Muscle layer of duodenum (tissue), 2 donors: ENCODE measurements around the gene XRCC1.
"Not testable (repeated sequence)": the region's sequence is repeated elsewhere in the genome, so short reads cannot be mapped to it uniquely, and the experiment has no call there.

Experiments
- H3K27ac ChIP-seq: one replicate; pipeline ENCODE4 v1.7.0; 2013; ENCODE audit warnings: mild to moderate bottlenecking, low read length
- H3K27me3 ChIP-seq: one replicate; pipeline ENCODE4 v1.7.0; 2013; ENCODE audit warnings: low read depth, mild to moderate bottlenecking, control low read depth, low read length
- H3K36me3 ChIP-seq, 2 donors: one replicate each; pipeline ENCODE4 v1.7.0; 2013; ENCODE audit warnings: low read length in 2 of 2, control low read depth in 1 of 2, mild to moderate bottlenecking in 1 of 2; ENCODE audit not compliant: insufficient read depth in 2 of 2, control insufficient read depth in 1 of 2
- H3K4me1 ChIP-seq, 2 donors: one replicate each; pipeline ENCODE4 v1.7.0; 2013; ENCODE audit warnings: low read length in 2 of 2, mild to moderate bottlenecking in 2 of 2, control low read depth in 1 of 2, moderate library complexity in 1 of 2; ENCODE audit not compliant: insufficient read depth in 2 of 2, control insufficient read depth in 1 of 2
- H3K4me3 ChIP-seq, 2 donors: one replicate each; pipeline ENCODE4 v1.7.0; 2013; ENCODE audit warnings: low read length in 2 of 2, low read depth in 1 of 2, mild to moderate bottlenecking in 1 of 2
- H3K9me3 ChIP-seq, 2 donors: one replicate each; pipeline ENCODE4 v1.7.0; 2013; ENCODE audit warnings: low read length in 2 of 2, control low read depth in 1 of 2, mild to moderate bottlenecking in 1 of 2; ENCODE audit not compliant: control insufficient read depth in 1 of 2
- donor health status: healthy.

The XRCC1 gene

GRCh38 chr19:43589678-43590077 lies 14.4 kb upstream of the XRCC1 start:
- Histone ChIP-seq H3K27me3 (no peaks in the 10 kb centered on the region), H3K36me3 (peaks cover 4 to 61% of the 10 kb centered on the region in 2 donors), H3K27ac (no peak overlapping the region), H3K4me3 (no peak overlapping the region), H3K4me1 (peaks cover 0 to 16% of the 10 kb centered on the region in 2 donors), H3K9me3 (no peaks in the 10 kb centered on the region)

- H3K36me3 ChIP-seq: peaks cover 4 to 61% of the 10 kb centered on the region in 2 donors
- H3K27me3 ChIP-seq: no peaks in the 10 kb centered on the region
- no peak overlapping the region for H3K4me3 ChIP-seq
- no peak overlapping the region for H3K27ac ChIP-seq
- peaks cover 0 to 12% of the 10 kb centered on the region in 2 donors for H3K4me1 ChIP-seq
- H3K9me3 ChIP-seq: no peaks in the 10 kb centered on the region
Measured at GRCh38 chr19:43589277-43589676, 13.9 kb upstream of the XRCC1 start.

GRCh38 chr19:43587029-43587428 lies 11.7 kb upstream of the XRCC1 start:
- H3K27me3 ChIP-seq, H3K4me3 ChIP-seq, H3K4me1 ChIP-seq, H3K9me3 ChIP-seq, H3K27ac ChIP-seq: not testable (repeated sequence)
- H3K36me3 ChIP-seq: peaks cover 0 to 46% of the 10 kb centered on the region in 2 donors

GRCh38 chr19:43586346-43586745 lies 11.0 kb upstream of the XRCC1 start:
- no peaks in the 10 kb centered on the region for H3K9me3 ChIP-seq
- no peak overlapping the region for H3K27ac ChIP-seq
- no peak overlapping the region for H3K4me3 ChIP-seq
- H3K27me3 ChIP-seq: no peaks in the 10 kb centered on the region
- H3K4me1 ChIP-seq: peaks cover under 1 to 7% of the 10 kb centered on the region in 2 donors
- H3K36me3 ChIP-seq: peaks cover 0 to 39% of the 10 kb centered on the region in 2 donors

- H3K36me3 ChIP-seq: peaks cover 0 to 26% of the 10 kb centered on the region in 2 donors
- no peak overlapping the region for H3K4me3 ChIP-seq
- no peaks in the 10 kb centered on the region for H3K27me3 ChIP-seq
- peaks cover 5 to 12% of the 10 kb centered on the region in 2 donors for H3K4me1 ChIP-seq
- H3K9me3 ChIP-seq: no peaks in the 10 kb centered on the region
- peak overlapping the region; percentile 39 for H3K27ac ChIP-seq
Measured at GRCh38 chr19:43584484-43584883, 9.2 kb upstream of the XRCC1 start.

- Histone ChIP-seq H3K4me3 (no peak overlapping the region), H3K27ac (no peak overlapping the region), H3K4me1 (peaks cover 5 to 12% of the 10 kb centered on the region in 2 donors), H3K9me3 (no peaks in the 10 kb centered on the region), H3K27me3 (no peaks in the 10 kb centered on the region), H3K36me3 (peaks cover 0 to 19% of the 10 kb centered on the region in 2 donors)
Measured at GRCh38 chr19:43582495-43582894, 7.2 kb upstream of the XRCC1 start.

- peaks cover 0 to 12% of the 10 kb centered on the region in 2 donors for H3K36me3 ChIP-seq
- peak overlapping the region; percentile 2 for H3K27ac ChIP-seq
- H3K9me3 ChIP-seq: no peaks in the 10 kb centered on the region
- no peaks in the 10 kb centered on the region for H3K27me3 ChIP-seq
- peaks cover 5 to 12% of the 10 kb centered on the region in 2 donors for H3K4me1 ChIP-seq
- peak overlapping the region; percentile 61 to 67 for H3K4me3 ChIP-seq
Measured at GRCh38 chr19:43581467-43581866, 6.1 kb upstream of the XRCC1 start.

- H3K4me3 ChIP-seq: no peak overlapping the region
- H3K9me3 ChIP-seq: no peaks in the 10 kb centered on the region
- peaks cover 13 to 21% of the 10 kb centered on the region in 2 donors for H3K4me1 ChIP-seq
- no peaks in the 10 kb centered on the region for H3K36me3 ChIP-seq
- H3K27ac ChIP-seq: no peak overlapping the region
- H3K27me3 ChIP-seq: no peaks in the 10 kb centered on the region
Measured at GRCh38 chr19:43578787-43579186, 3.5 kb upstream of the XRCC1 start.

- peak overlapping the region; percentile 39 to 97 for H3K4me3 ChIP-seq
- no peaks in the 10 kb centered on the region for H3K9me3 ChIP-seq
- no peak overlapping the region for H3K27ac ChIP-seq
- peaks cover 10 to 12% of the 10 kb centered on the region in 2 donors for H3K4me1 ChIP-seq
- peaks cover 3 to 4% of the 10 kb centered on the region in 2 donors for H3K36me3 ChIP-seq
- H3K27me3 ChIP-seq: no peaks in the 10 kb centered on the region
Measured at GRCh38 chr19:43575955-43576878, 890 bp upstream of the XRCC1 start.

GRCh38 chr19:43574424-43575155 lies 737 bp downstream of the XRCC1 start:
- no peaks in the 10 kb centered on the region for H3K9me3 ChIP-seq
- H3K27me3 ChIP-seq: no peaks in the 10 kb centered on the region
- H3K36me3 ChIP-seq: peaks cover 3 to 4% of the 10 kb centered on the region in 2 donors
- peak overlapping the region; percentile 97 to 100 for H3K4me3 ChIP-seq
- H3K27ac ChIP-seq: peak overlapping the region; percentile 97
- H3K4me1 ChIP-seq: peaks cover 7 to 9% of the 10 kb centered on the region in 2 donors

GRCh38 chr19:43572171-43572588 lies 3.1 kb downstream of the XRCC1 start:
- H3K36me3 ChIP-seq: peaks cover 3 to 4% of the 10 kb centered on the region in 2 donors
- no peak overlapping the region for H3K27ac ChIP-seq
- no peaks in the 10 kb centered on the region for H3K9me3 ChIP-seq
- H3K4me1 ChIP-seq: peaks cover 7 to 9% of the 10 kb centered on the region in 2 donors
- no peaks in the 10 kb centered on the region for H3K27me3 ChIP-seq
- H3K4me3 ChIP-seq: no peak overlapping the region
